ENCODE data around the gene GOPC. TPM values are rescaled to one million over a fixed set of nuclear protein-coding genes. Genes with fewer than 3 reads are reported as not detected.
"Not testable (repeated sequence)": the region's sequence is repeated elsewhere in the genome, so short reads cannot be mapped to it uniquely, and the experiment has no call there.

Gene GOPC
- total and polyA plus RNA-seq, 2 of the 4 experiments (the other 2 are of a cell fraction) = 23.4 to 23.8 TPM

- TF ChIP-seq USF2 (IDR thresholded peaks at IDR 0.05; ENCODE audit: low read depth, low read length) (peak; percentile 84), FOS (IDR thresholded peaks at IDR 0.05; ENCODE audit: low read depth, low read length) (no peak), POLR2A (IDR thresholded peaks at IDR 0.05; ENCODE audit: low read depth, low read length) (peak; percentile 77), ELK1 (IDR thresholded peaks at IDR 0.05; ENCODE audit: borderline replicate concordance, low read depth, low read length) (no peak)
Observed at GRCh38 chr6:117602151-117602898, at the start of gene GOPC (continued).

GRCh38 chr6:117651984-117652383, 49.7 kb upstream of the GOPC start:
- H2AK5ac ChIP-seq (ENCODE audit: low read depth, low read length) = not testable (repeated sequence)

More at GRCh38 chr6:117651984-117652383, 49.7 kb upstream of the GOPC start:
- H3K27me3 ChIP-seq (ENCODE audit: control insufficient read depth, insufficient read depth, low read length); ATAC-seq (ENCODE audit: low read depth); in situ Hi-C loops (cut with MboI; ENCODE audit: low sequenced_read_pairs); H3K9ac ChIP-seq (ENCODE audit: low read depth, low read length); H3K9me3 ChIP-seq (ENCODE audit: control insufficient read depth, insufficient read depth, low read length); H2BK120ac ChIP-seq (ENCODE audit: low read depth, low read length); H2AK9ac ChIP-seq (replicated peaks; ENCODE audit: low read depth, low read length, poor library complexity); H3K23ac ChIP-seq (ENCODE audit: low read depth, low read length); H3K56ac ChIP-seq (ENCODE audit: extremely low read depth, insufficient read depth, low read length); H4K91ac ChIP-seq (ENCODE audit: insufficient read depth, low read depth, low read length); dilution Hi-C loops (cut with HindIII; ENCODE audit: low sequenced_read_pairs, unreplicated experiment); H3K4me3 ChIP-seq (ENCODE audit: insufficient read depth, low read depth, low read length); H3K27ac ChIP-seq (ENCODE audit: insufficient read depth, low read length); DNase-seq; H4K5ac ChIP-seq (ENCODE audit: low read depth, low read length); H3K18ac ChIP-seq (ENCODE audit: low read depth, low read length); H2AFZ ChIP-seq (replicated peaks; ENCODE audit: low read length, poor library complexity); H3K4me1 ChIP-seq (ENCODE audit: control insufficient read depth, insufficient read depth, low read length); H3K14ac ChIP-seq (replicated peaks; ENCODE audit: low read depth, low read length); CTCF ChIA-PET; H4K8ac ChIP-seq (ENCODE audit: low read depth in 2 of 2, low read length in 2 of 2); H4K20me1 ChIP-seq (ENCODE audit: insufficient read depth, low read length); H3K36me3 ChIP-seq (ENCODE audit: control insufficient read depth, insufficient read depth, low read length); H2BK5ac ChIP-seq (ENCODE audit: low read depth, low read length, poor library complexity, severe bottlenecking); H2BK20ac ChIP-seq (ENCODE audit: low read depth, low read length); H3K4me2 ChIP-seq (ENCODE audit: low read depth, low read length); H3K79me1 ChIP-seq (ENCODE audit: low read depth in 1 of 2, low read length in 2 of 2); H3K4ac ChIP-seq (ENCODE audit: low read depth, low read length); BruUV-seq (replicated peaks); POLR2A ChIA-PET (ENCODE audit: unreplicated experiment); H3K9me1 ChIP-seq (ENCODE audit: insufficient read depth, low read length); H2BK15ac ChIP-seq (ENCODE audit: low read depth, low read length): not testable (repeated sequence)
- WGBS, 2 experiments (ENCODE audit: extremely low coverage in 2 of 2, insufficient read length in 1 of 2) = no CpG with 5 or more reads among the region's 3 CpGs
- intact Hi-C loops (cut with micrococcal nuclease) = loop anchor here (5.0 kb wide), 1 partner anchor 1585 kb away; no protein-coding TSS in a partner anchor
